OCI-LY1 (cell line): ENCODE measurements around the gene NECTIN3.

Experiments
- H2AFZ ChIP-seq: fragments of 200-600 bp; sonication (generic), shearing (Covaris generic); 2 replicates; pipeline ENCODE4 v1.6.0; 2014; ENCODE audit warnings: antibody characterized with exemption, mild to moderate bottlenecking, low read length
- H3F3A ChIP-seq: fragments of 200-600 bp; sonication (generic), shearing (Covaris generic); 2 replicates; pipeline ENCODE4 v1.6.0; 2014; ENCODE audit warnings: mild to moderate bottlenecking, antibody characterized with exemption, low read length, moderate library complexity; ENCODE audit not compliant: insufficient read depth
- H3K27ac ChIP-seq: fragments of 200-600 bp; sonication (generic); 2 replicates; pipeline ENCODE4 v1.5.1; 2014; ENCODE audit warnings: low read length, mixed run types, mild to moderate bottlenecking, low read depth; ENCODE audit not compliant: poor library complexity, severe bottlenecking
- H3K27me3 ChIP-seq: fragments of 200-600 bp; sonication (generic); 2 replicates; pipeline ENCODE4 v1.6.0; 2014; ENCODE audit warnings: antibody characterized with exemption, mild to moderate bottlenecking, low read length, moderate library complexity; ENCODE audit not compliant: insufficient read depth
- H3K36me3 ChIP-seq: fragments of 200-600 bp; sonication (generic); 2 replicates; pipeline ENCODE4 v1.6.1; 2014; ENCODE audit warnings: mild to moderate bottlenecking, antibody characterized with exemption, low read length, moderate library complexity, mixed read lengths; ENCODE audit not compliant: insufficient read depth
- H3K4me1 ChIP-seq: fragments of 200-600 bp; sonication (generic); 2 replicates; pipeline ENCODE4 v1.5.1; 2014; ENCODE audit warnings: mild to moderate bottlenecking, low read length, moderate library complexity; ENCODE audit not compliant: insufficient read depth, severe bottlenecking
- H3K4me2 ChIP-seq: fragments of 200-600 bp; sonication (generic), shearing (Covaris generic); 2 replicates; pipeline ENCODE4 v1.6.1; 2014; ENCODE audit warnings: low read length
- H3K4me3 ChIP-seq: fragments of 200-600 bp; sonication (generic); 2 replicates; pipeline ENCODE4 v1.5.1; 2014; ENCODE audit warnings: low read length, low read depth, mild to moderate bottlenecking, mixed read lengths; ENCODE audit not compliant: poor library complexity, severe bottlenecking
- H3K79me2 ChIP-seq: fragments of 200-600 bp; shearing (Covaris generic); 2 replicates; pipeline ENCODE4 v1.6.1; 2016; ENCODE audit warnings: mixed run types, low read length, mixed read lengths; ENCODE audit not compliant: insufficient read depth
- H3K9ac ChIP-seq: fragments of 200-600 bp; sonication (generic), shearing (Covaris generic); 2 replicates; pipeline ENCODE4 v1.6.1; 2014; ENCODE audit warnings: mild to moderate bottlenecking, low read length, mixed read lengths
- H3K9me2 ChIP-seq: fragments of 200-600 bp; sonication (generic), shearing (Covaris generic); 2 replicates; pipeline ENCODE4 v1.6.1; 2014; ENCODE audit warnings: low read depth, mild to moderate bottlenecking, low read length, mixed read lengths
- H3K9me3 ChIP-seq: fragments of 200-600 bp; shearing (Covaris generic); 2 replicates; pipeline ENCODE4 v1.6.1; 2014; ENCODE audit warnings: low read length, mixed read lengths
- H4K20me1 ChIP-seq: fragments of 200-600 bp; sonication (generic), shearing (Covaris generic); 2 replicates; pipeline ENCODE4 v1.6.0; 2016; ENCODE audit warnings: mild to moderate bottlenecking, low read length; ENCODE audit not compliant: insufficient read depth
- EZH2 ChIP-seq: fragments of 200-600 bp; sonication (generic), shearing (Covaris generic); IDR thresholded peaks from 2 replicates; pipeline ENCODE4 v1.8.0; 2017; ENCODE audit warnings: borderline replicate concordance, mixed run types, mild to moderate bottlenecking, antibody characterized with exemption, low read length, moderate library complexity, mixed read lengths
- TF ChIP-seq, protein P1 (sequence below): fragments of 200-600 bp; sonication (generic), shearing (Covaris generic); IDR thresholded peaks from 2 replicates; pipeline ENCODE4 v1.5.1; 2017; ENCODE audit warnings: mild to moderate bottlenecking, antibody characterized with exemption, low read length, moderate library complexity, mixed read lengths

NECTIN3 gene

DNA sequence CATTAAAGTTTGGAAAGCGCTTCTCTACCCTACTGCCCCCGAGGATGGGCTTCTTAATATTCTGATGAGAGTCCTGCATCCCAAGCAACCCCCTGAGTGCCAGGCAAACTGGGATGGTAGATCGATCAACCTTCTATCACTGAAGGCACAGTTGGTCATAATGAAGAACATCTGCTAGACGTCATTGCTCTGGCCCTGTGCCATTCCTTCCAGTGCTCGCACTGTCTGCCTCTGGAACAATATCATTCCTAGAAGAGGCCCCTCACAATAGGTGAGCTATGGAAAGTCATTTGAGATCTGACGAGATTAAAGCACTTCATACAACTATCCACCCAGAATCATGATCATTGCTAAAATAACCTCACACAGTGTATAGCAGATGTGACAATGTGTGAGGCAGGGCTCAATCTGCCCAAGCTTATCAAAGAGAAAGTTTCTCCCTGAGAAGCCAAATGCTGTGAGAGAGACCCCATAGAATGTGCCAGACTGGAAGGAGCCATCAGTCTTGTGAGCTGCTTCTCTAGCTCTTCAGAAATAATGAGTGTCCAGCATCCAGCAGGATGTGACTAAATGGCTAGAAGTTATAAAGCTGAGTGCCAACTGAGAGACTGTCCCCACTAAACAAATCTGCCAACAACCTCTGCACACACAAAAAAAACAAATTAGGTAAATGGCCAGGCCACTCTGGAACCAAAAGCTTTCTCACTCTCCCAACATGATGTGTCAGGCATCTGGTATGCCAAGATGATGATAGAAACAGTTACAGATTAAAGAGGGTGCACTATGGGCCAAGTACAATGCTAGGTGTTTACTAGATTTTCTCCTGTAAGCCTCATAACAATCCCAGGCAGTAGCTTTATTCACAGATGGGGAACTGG lies 165.5 kb downstream of the NECTIN3 start:
- no peaks in the 10 kb centered on the region for H3K79me2 ChIP-seq
- no peaks in the 10 kb centered on the region for H3K9me2 ChIP-seq
- no peak overlapping the region for H3K27ac ChIP-seq
- no peaks in the 10 kb centered on the region for H3F3A ChIP-seq
- H4K20me1 ChIP-seq = no peaks in the 10 kb centered on the region
- no peak overlapping the region for H3K4me3 ChIP-seq
- no peaks in the 10 kb centered on the region for H3K36me3 ChIP-seq
- H3K9me3 ChIP-seq = no peaks in the 10 kb centered on the region
- no peak overlapping the region for H3K4me2 ChIP-seq
- H3K27me3 ChIP-seq = no peaks in the 10 kb centered on the region
- no peaks in the 10 kb centered on the region for H3K4me1 ChIP-seq
- TF ChIP-seq EZH2 = no peak
- TF ChIP-seq, protein P1, sequence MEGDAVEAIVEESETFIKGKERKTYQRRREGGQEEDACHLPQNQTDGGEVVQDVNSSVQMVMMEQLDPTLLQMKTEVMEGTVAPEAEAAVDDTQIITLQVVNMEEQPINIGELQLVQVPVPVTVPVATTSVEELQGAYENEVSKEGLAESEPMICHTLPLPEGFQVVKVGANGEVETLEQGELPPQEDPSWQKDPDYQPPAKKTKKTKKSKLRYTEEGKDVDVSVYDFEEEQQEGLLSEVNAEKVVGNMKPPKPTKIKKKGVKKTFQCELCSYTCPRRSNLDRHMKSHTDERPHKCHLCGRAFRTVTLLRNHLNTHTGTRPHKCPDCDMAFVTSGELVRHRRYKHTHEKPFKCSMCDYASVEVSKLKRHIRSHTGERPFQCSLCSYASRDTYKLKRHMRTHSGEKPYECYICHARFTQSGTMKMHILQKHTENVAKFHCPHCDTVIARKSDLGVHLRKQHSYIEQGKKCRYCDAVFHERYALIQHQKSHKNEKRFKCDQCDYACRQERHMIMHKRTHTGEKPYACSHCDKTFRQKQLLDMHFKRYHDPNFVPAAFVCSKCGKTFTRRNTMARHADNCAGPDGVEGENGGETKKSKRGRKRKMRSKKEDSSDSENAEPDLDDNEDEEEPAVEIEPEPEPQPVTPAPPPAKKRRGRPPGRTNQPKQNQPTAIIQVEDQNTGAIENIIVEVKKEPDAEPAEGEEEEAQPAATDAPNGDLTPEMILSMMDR = no peak
- H2AFZ ChIP-seq = no peak overlapping the region
- H3K9ac ChIP-seq = no peak overlapping the region

DNA sequence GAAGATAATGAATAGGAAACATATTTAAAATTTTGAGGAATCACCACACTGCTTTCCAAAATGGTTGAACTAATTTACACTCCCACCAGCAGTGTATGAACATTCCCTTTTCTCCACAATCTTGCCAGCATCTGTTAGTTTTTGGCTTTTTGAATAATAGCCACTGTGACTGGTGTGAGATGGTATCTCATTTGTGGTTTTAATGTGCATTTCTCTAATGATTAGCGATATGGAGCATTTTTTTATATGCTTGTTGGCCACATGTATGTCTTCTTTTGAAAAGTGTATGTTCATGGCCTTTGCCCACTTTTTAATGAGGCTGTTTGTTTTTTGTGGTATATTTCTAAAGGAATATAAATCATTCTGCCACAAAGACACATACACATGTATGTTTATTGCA lies 166.3 kb downstream of the NECTIN3 start:
- Histone ChIP-seq H4K20me1 (no peaks in the 10 kb centered on the region), H3K79me2 (no peaks in the 10 kb centered on the region), H3K4me3 (no peak overlapping the region), H3K9me2 (no peaks in the 10 kb centered on the region), H2AFZ (no peak overlapping the region), H3K27me3 (no peaks in the 10 kb centered on the region), H3F3A (no peaks in the 10 kb centered on the region), H3K9me3 (no peaks in the 10 kb centered on the region), H3K27ac (no peak overlapping the region), H3K4me1 (no peaks in the 10 kb centered on the region), H3K9ac (no peak overlapping the region), H3K4me2 (no peak overlapping the region), H3K36me3 (no peaks in the 10 kb centered on the region)
- no peak for TF ChIP-seq EZH2
- TF ChIP-seq, protein P1 = no peak

DNA sequence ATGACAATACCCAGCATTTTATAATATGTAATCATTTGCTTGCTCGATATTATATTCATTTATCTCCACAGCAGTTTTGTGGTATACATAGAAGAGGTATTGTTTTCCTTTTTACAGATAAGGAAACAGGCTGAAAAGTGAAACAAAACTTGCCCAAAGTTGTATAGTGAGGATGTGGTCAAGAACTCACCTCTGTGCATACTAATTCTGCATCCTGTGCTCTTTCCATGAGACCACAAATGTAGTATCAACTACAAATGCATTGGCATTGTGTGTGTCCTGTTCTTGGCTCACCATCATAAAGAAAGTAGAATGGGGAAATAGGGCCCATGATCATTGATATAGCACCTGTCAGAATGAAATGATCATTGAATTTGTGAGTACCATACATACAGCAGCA lies 167.3 kb downstream of the NECTIN3 start:
- no peak for TF ChIP-seq EZH2
- TF ChIP-seq, protein P1 = no peak
- H3K36me3 ChIP-seq = no peaks in the 10 kb centered on the region
- H2AFZ ChIP-seq = no peak overlapping the region
- no peak overlapping the region for H3K9ac ChIP-seq
- H3K9me2 ChIP-seq = no peaks in the 10 kb centered on the region
- no peak overlapping the region for H3K4me2 ChIP-seq
- H3K27me3 ChIP-seq = no peaks in the 10 kb centered on the region
- no peaks in the 10 kb centered on the region for H3F3A ChIP-seq
- H3K4me1 ChIP-seq = no peaks in the 10 kb centered on the region
- no peaks in the 10 kb centered on the region for H3K79me2 ChIP-seq
- H3K4me3 ChIP-seq = no peak overlapping the region
- H4K20me1 ChIP-seq = no peaks in the 10 kb centered on the region
- no peak overlapping the region for H3K27ac ChIP-seq
- H3K9me3 ChIP-seq = no peaks in the 10 kb centered on the region
